Fibroblast of lung (primary cell): ENCODE measurements around the gene CRHR1.

ENCODE experiments used
- EZH2 ChIP-seq: IDR thresholded peaks from 2 replicates; pipeline ENCODE4 v1.5.1; 2012; ENCODE audit warnings: low read length, control low read depth, mild to moderate bottlenecking; ENCODE audit errors: missing control alignments
- TF ChIP-seq, protein P1 (sequence below), 2 donors: IDR thresholded peaks in 1 of 2; conservative IDR thresholded peaks in 1 of 2; 1 replicate in 1 of 2; 2 replicates in 1 of 2; pipeline ENCODE4 v1.5.1; 2011 to 2012; ENCODE audit warnings: low read length in 2 of 2, control low read depth in 1 of 2, inconsistent platforms in 1 of 2, low read depth in 1 of 2, mild to moderate bottlenecking in 1 of 2

DNA sequence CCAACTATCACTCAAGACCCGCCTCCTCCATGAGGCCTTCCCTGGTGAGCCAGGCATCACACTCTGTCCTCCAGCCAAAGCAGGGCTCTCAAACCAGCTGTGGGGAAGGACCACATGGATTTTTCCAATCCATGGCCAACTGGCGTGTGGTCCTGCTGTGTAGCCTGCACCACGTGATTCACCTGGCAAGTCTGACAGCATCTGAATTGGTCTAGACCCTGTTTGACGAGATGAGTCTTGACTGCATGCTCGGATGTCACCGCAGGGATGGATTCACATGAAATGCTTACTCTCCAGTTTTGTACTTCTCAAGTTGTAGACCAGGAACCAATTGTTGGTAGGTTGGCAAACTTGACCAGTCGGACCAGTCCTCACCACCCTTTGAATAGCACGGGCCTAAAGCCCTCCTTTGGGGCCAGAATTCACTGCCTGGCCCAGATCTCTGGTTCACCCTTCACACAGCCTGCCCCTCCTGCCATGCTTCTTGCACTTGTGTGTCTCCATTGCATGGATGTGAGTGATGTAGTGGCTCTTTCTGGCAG, 9.9 kb downstream of the CRHR1 start:
- TF ChIP-seq, protein P1, sequence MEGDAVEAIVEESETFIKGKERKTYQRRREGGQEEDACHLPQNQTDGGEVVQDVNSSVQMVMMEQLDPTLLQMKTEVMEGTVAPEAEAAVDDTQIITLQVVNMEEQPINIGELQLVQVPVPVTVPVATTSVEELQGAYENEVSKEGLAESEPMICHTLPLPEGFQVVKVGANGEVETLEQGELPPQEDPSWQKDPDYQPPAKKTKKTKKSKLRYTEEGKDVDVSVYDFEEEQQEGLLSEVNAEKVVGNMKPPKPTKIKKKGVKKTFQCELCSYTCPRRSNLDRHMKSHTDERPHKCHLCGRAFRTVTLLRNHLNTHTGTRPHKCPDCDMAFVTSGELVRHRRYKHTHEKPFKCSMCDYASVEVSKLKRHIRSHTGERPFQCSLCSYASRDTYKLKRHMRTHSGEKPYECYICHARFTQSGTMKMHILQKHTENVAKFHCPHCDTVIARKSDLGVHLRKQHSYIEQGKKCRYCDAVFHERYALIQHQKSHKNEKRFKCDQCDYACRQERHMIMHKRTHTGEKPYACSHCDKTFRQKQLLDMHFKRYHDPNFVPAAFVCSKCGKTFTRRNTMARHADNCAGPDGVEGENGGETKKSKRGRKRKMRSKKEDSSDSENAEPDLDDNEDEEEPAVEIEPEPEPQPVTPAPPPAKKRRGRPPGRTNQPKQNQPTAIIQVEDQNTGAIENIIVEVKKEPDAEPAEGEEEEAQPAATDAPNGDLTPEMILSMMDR (conservative IDR thresholded peaks at IDR 0.05 in 1 of 2, IDR thresholded peaks at IDR 0.05 in 1 of 2; ENCODE audit: low read depth in 1 of 2, low read length in 2 of 2) = no peak
- no peak for TF ChIP-seq EZH2
